T-cell (primary cell): ENCODE measurements around the gene CCR5. TPM values are rescaled to one million over a fixed set of nuclear protein-coding genes. Genes with fewer than 3 reads are reported as not detected.
A peak's percentile ranks its signal among the peaks of the same experiment; 100 is the strongest.

ENCODE experiments used
- ATAC-seq, 4 experiments: fragments of 200-7000 bp in 3 of 4; fragments of 150-1000 bp in 1 of 4; cut with Tn5 transposase; replicated peaks in 1 of 4; 1 replicate in 3 of 4; 2 replicates in 1 of 4; pipeline ENCODE4 v1.10.0; 2021; ENCODE audit warnings: moderate library complexity in 3 of 4, mild to moderate bottlenecking in 2 of 4, moderate number of reproducible peaks in 1 of 4
- CTCF ChIA-PET, 2 donors: fragments of 300-600 bp; sonication (Branson Sonifier 250); formaldehyde crosslinking; loops; one replicate each; lab custom pipeline; 2022; ENCODE audit warnings: antibody characterized with exemption in 2 of 2; lab: Charles Lee
- POLR2A ChIA-PET, 2 donors: fragments of 300-600 bp; sonication (Branson Sonifier 250); formaldehyde crosslinking; loops; one replicate each; lab custom pipeline; 2022; ENCODE audit warnings: antibody characterized with exemption in 2 of 2; lab: Charles Lee
- DNase-seq, 35 experiments: peaks; one replicate each; pipeline versions ENCODE4 v3.0.0 to v3.0.0-alpha.2; 2013 to 2023
- H3K27ac ChIP-seq: one replicate; pipeline ENCODE4 v1.5.1; 2013; ENCODE audit warnings: low read length
- H3K27me3 ChIP-seq, 2 experiments: replicated peaks in 1 of 2; 1 replicate in 1 of 2; 2 replicates in 1 of 2; pipeline versions ENCODE4 v1.6.1 to v1.7.0; 2013; ENCODE audit warnings: low read length in 1 of 2, mixed read lengths in 1 of 2; ENCODE audit not compliant: control insufficient read depth in 2 of 2, insufficient read depth in 2 of 2; ENCODE audit errors: extremely low read depth in 1 of 2
- H3K36me3 ChIP-seq, 2 donors: 1 replicate in 1 of 2; 2 replicates in 1 of 2; pipeline versions ENCODE4 v1.6.1 to v1.7.0; 2013; ENCODE audit warnings: low read length in 1 of 2; ENCODE audit not compliant: control insufficient read depth in 2 of 2, insufficient read depth in 1 of 2; ENCODE audit errors: extremely low read depth in 1 of 2
- H3K4me1 ChIP-seq, 2 experiments: 1 replicate in 1 of 2; 2 replicates in 1 of 2; pipeline versions ENCODE4 v1.6.1 to v1.7.0; 2013; ENCODE audit warnings: low read length in 2 of 2, mixed read lengths in 1 of 2; ENCODE audit not compliant: insufficient read depth in 2 of 2, control insufficient read depth in 1 of 2; ENCODE audit errors: extremely low read depth in 1 of 2
- H3K4me3 ChIP-seq, 2 donors: 1 replicate in 1 of 2; 2 replicates in 1 of 2; pipeline versions ENCODE4 v1.5.1 to v1.7.0; 2013; ENCODE audit warnings: mild to moderate bottlenecking in 2 of 2, low read length in 1 of 2, moderate library complexity in 1 of 2; ENCODE audit not compliant: control insufficient read depth in 1 of 2; ENCODE audit errors: extremely low read depth in 1 of 2
- H3K9me3 ChIP-seq: 2 replicates; pipeline ENCODE4 v1.7.0; 2013
- H3K27ac Mint-ChIP-seq, 2 donors: one replicate each; pipeline ENCODE4 v1.8.0; 2020 to 2021; ENCODE audit warnings: mild to moderate bottlenecking in 2 of 2, mixed read lengths in 2 of 2
- H3K27me3 Mint-ChIP-seq, 2 donors: one replicate each; pipeline ENCODE4 v1.8.0; 2021 to 2022; ENCODE audit warnings: mixed read lengths in 2 of 2
- H3K36me3 Mint-ChIP-seq: one replicate; pipeline ENCODE4 v1.8.0; 2021; ENCODE audit warnings: mixed read lengths
- H3K4me1 Mint-ChIP-seq, 3 donors: one replicate each; pipeline ENCODE4 v1.8.0; 2020 to 2022; ENCODE audit warnings: mixed read lengths in 3 of 3, mild to moderate bottlenecking in 1 of 3
- H3K4me3 Mint-ChIP-seq, 3 donors: one replicate each; pipeline ENCODE4 v1.8.0; 2020 to 2022; ENCODE audit warnings: mild to moderate bottlenecking in 3 of 3, mixed read lengths in 3 of 3, moderate library complexity in 3 of 3
- H3K9me3 Mint-ChIP-seq, 3 donors: one replicate each; pipeline ENCODE4 v1.8.0; 2020 to 2022; ENCODE audit warnings: mixed read lengths in 3 of 3
- WGBS: methylation state at CpG from one replicate; pipeline ENCODE4 v1.1.5; 2013; ENCODE audit warnings: missing lambda C conversion rate; ENCODE audit not compliant: insufficient coverage; 5-methylcytosine and 5-hydroxymethylcytosine counted together
- total RNA-seq, 35 experiments: library from RNA in 6 of 35; stranded (reverse) in 6 of 35; fragments of 120-200 nt in 1 of 35; gene quantifications; one replicate each; pipeline versions ENCODE4 v1.2.1 to v1.2.4 and lab custom pipeline; 2013 to 2026

The CCR5 gene
- total RNA-seq, 5 donors from 2014 or later (not counting 1 experiment from before 2014, with no cell fraction given) = 4.0 to 14.6 (median 10.1) TPM

- Mint-ChIP-seq H3K4me1 (peaks cover 35 to 66% (median 59%) of the 10 kb centered on the region in 3 donors), H3K36me3 (no peaks in the 10 kb centered on the region), H3K27me3 (no peaks in the 10 kb centered on the region), H3K9me3 (no peaks in the 10 kb centered on the region), H3K4me3 (peak overlapping the region in 1 of 3 donors; percentile 48), H3K27ac (peak overlapping the region; percentile 75 to 78)
- no peaks in the 10 kb centered on the region for H3K36me3 ChIP-seq
- no peaks in the 10 kb centered on the region for H3K27me3 ChIP-seq
- peak overlapping the region in 1 of 2 donors; percentile 19 for H3K4me3 ChIP-seq
- ChIA-PET POLR2A (no interaction called here), CTCF (interaction anchor here in 1 of 2 donors (1.2 to 1.3 kb wide), 3 partner anchors 76 to 167 kb away, joined by 3 to 6 read pairs (median 3); partner anchors contain the start of gene CCR1)
- no peak for DNase-seq
- ATAC-seq = no peak
- WGBS = no CpG with 5 or more reads among the region's 2 CpGs
- H3K27ac ChIP-seq = peak overlapping the region; percentile 42
- H3K4me1 ChIP-seq = peaks cover 21 to 34% of the 10 kb centered on the region in 2 experiments
- H3K9me3 ChIP-seq = no peaks in the 10 kb centered on the region
These were observed 4.5 kb downstream of the CCR5 start for GRCh38 chr3:46375218-46375617.

GRCh38 chr3:46375814-46376213 lies 5.1 kb downstream of the CCR5 start:
- WGBS = no CpG with 5 or more reads among the region's 2 CpGs
- Mint-ChIP-seq H3K36me3 (no peaks in the 10 kb centered on the region), H3K4me1 (peaks cover 34 to 65% (median 59%) of the 10 kb centered on the region in 3 donors), H3K4me3 (peak overlapping the region in 1 of 3 donors; percentile 48), H3K9me3 (no peaks in the 10 kb centered on the region), H3K27me3 (no peaks in the 10 kb centered on the region), H3K27ac (peak overlapping the region; percentile 53 to 57)
- H3K27ac ChIP-seq = peak overlapping the region; percentile 42
- no peaks in the 10 kb centered on the region for H3K36me3 ChIP-seq
- H3K27me3 ChIP-seq = no peaks in the 10 kb centered on the region
- ChIA-PET POLR2A (no interaction called here), CTCF (no interaction called here)
- peaks cover 15 to 39% of the 10 kb centered on the region in 2 experiments for H3K4me1 ChIP-seq
- H3K4me3 ChIP-seq = no peak overlapping the region
- ATAC-seq (peak in 3 of 4 experiments; percentile 47 to 67 (median 52)), DNase-seq (peak in 1 of 35 experiments; percentile 43)
- H3K9me3 ChIP-seq = no peaks in the 10 kb centered on the region

GRCh38 chr3:46378426-46378942 lies 7.7 kb downstream of the CCR5 start:
- 67% methylated on average over 8 of the region's 8 CpGs for WGBS
- Histone ChIP-seq H3K27ac (no peak overlapping the region), H3K9me3 (no peaks in the 10 kb centered on the region), H3K27me3 (no peaks in the 10 kb centered on the region), H3K36me3 (no peaks in the 10 kb centered on the region), H3K4me1 (peaks cover 14 to 38% of the 10 kb centered on the region in 2 experiments), H3K4me3 (no peak overlapping the region)
- no peaks in the 10 kb centered on the region for H3K36me3 Mint-ChIP-seq
- no peaks in the 10 kb centered on the region for H3K9me3 Mint-ChIP-seq
- no peaks in the 10 kb centered on the region for H3K27me3 Mint-ChIP-seq
- CTCF ChIA-PET = interaction anchor here (0.7 to 3.2 kb wide), 22 partner anchors 10 to 1843 kb away, joined by 3 to 29 read pairs (median 4); partner anchors contain the start of genes CCR1 (in 1 of the 2) and CXCR6 (in 1 of the 2)
- ATAC-seq = peak in 2 of 4 experiments; percentile 43 to 54
- H3K4me1 Mint-ChIP-seq = peaks cover 41 to 53% (median 50%) of the 10 kb centered on the region in 3 donors
- no peak overlapping the region for H3K4me3 Mint-ChIP-seq
- DNase-seq = peak; percentile 20 to 74 (median 53)
- POLR2A ChIA-PET = no interaction called here
- H3K27ac Mint-ChIP-seq = no peak overlapping the region

GRCh38 chr3:46380471-46381221 lies 9.9 kb downstream of the CCR5 start:
- no peak for ATAC-seq
- no peak for DNase-seq
- Mint-ChIP-seq H3K4me1 (peaks cover 38 to 44% (median 41%) of the 10 kb centered on the region in 3 donors), H3K36me3 (no peaks in the 10 kb centered on the region), H3K4me3 (peak overlapping the region in 2 of 3 donors; percentile 7 to 49), H3K27me3 (peaks cover 0 to 5% of the 10 kb centered on the region in 2 donors), H3K9me3 (no peaks in the 10 kb centered on the region), H3K27ac (peak overlapping the region; percentile 77 to 84)
- Histone ChIP-seq H3K4me3 (no peak overlapping the region), H3K9me3 (no peaks in the 10 kb centered on the region), H3K4me1 (peaks cover 10 to 24% of the 10 kb centered on the region in 2 experiments), H3K36me3 (no peaks in the 10 kb centered on the region), H3K27ac (peak overlapping the region; percentile 37), H3K27me3 (no peaks in the 10 kb centered on the region)
- CTCF ChIA-PET = interaction anchor here in 1 of 2 donors (1.0 to 2.1 kb wide), 2 partner anchors 10 to 104 kb away, joined by 3 to 7 read pairs; partner anchors contain the start of gene CCR5
- POLR2A ChIA-PET = no interaction called here
- WGBS = 86% methylated on average over 5 of the region's 8 CpGs

GRCh38 chr3:46381625-46382024 lies 10.9 kb downstream of the CCR5 start:
- H3K36me3 Mint-ChIP-seq = no peaks in the 10 kb centered on the region
- H3K36me3 ChIP-seq = no peaks in the 10 kb centered on the region
- no peak overlapping the region for H3K4me3 Mint-ChIP-seq
- H3K4me1 Mint-ChIP-seq = peaks cover 32 to 40% (median 37%) of the 10 kb centered on the region in 3 donors
- no peak for ATAC-seq
- H3K27ac Mint-ChIP-seq = no peak overlapping the region
- peaks cover 5 to 24% of the 10 kb centered on the region in 2 experiments for H3K4me1 ChIP-seq
- H3K9me3 Mint-ChIP-seq = no peaks in the 10 kb centered on the region
- H3K9me3 ChIP-seq = no peaks in the 10 kb centered on the region
- H3K4me3 ChIP-seq = no peak overlapping the region
- 85% methylated on average over 2 of the region's 3 CpGs for WGBS
- ChIA-PET POLR2A (interaction anchor here in 1 of 2 donors (0.6 kb wide), 1 partner anchor 421 kb away, joined by 9 read pairs; no protein-coding TSS in a partner anchor), CTCF (interaction anchor here in 1 of 2 donors (0.6 to 2.1 kb wide), 2 partner anchors 11 to 161 kb away, joined by 3 to 7 read pairs; partner anchors contain the start of gene CCR5)
- peaks cover 1 to 5% of the 10 kb centered on the region in 2 donors for H3K27me3 Mint-ChIP-seq
- DNase-seq = no peak
- H3K27ac ChIP-seq = no peak overlapping the region
- H3K27me3 ChIP-seq = no peaks in the 10 kb centered on the region
